Measurements from ENCODE around the gene SRGAP1. TPM values are rescaled to one million over a fixed set of nuclear protein-coding genes. Genes with fewer than 3 reads are reported as not detected.
"Not testable (repeated sequence)": the region's sequence is repeated elsewhere in the genome, so short reads cannot be mapped to it uniquely, and the experiment has no call there.

Gene SRGAP1
- total RNA-seq, 1 donor from 2014 or later: 16.0 TPM

DNA sequence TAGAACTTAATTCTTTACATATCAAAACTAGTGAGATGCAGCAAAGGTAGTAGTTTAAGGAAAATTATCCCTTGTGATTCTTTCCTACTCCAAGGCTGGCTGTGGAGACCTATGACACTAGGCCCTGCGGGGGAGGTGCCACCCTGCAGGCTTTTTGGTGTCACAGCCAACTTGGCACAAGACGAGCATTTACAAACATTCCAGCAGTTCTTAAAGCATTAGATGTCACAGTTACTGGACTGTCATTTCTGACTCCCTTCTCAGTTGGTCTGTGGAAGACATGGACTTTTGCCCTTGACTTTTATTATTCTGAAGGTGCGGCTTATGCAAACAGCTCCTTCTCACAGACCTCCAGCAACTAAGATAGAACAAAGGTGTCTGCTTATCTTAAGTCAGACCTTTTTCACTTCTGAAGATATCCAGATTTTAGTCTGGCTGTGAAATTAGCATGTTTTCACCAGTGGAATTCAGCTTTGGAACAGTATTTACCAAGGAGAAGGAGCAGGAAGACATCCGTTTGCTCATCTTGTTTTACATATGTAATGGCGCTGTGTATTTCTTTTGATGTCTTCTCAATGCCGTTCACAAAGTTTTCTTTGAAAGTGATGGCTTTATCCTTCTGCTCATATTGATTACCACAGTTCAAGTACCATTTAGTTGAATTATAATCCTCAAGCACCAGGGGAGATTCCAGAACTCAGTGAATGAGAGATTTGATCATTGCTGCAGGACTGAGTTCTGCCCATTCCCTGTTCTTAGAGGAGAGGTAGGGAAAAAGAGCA, 17.9 kb downstream of the SRGAP1 start:
- no peak for DNase-seq (ENCODE audit: low spot score)
- intact Hi-C loops (cut with DNase I): no loop called here
- no peak for ATAC-seq

GRCh38 chr12:63862969-63863230, 18.4 kb downstream of the SRGAP1 start:
- intact Hi-C loops (cut with DNase I): no loop called here
- no peak for DNase-seq (ENCODE audit: low spot score)
- no peak for ATAC-seq

- DNase-seq (ENCODE audit: low spot score) (no peak), ATAC-seq (no peak)
- intact Hi-C loops (cut with DNase I): no loop called here
Observed at GRCh38 chr12:63863658-63864453, 19.4 kb downstream of the SRGAP1 start.

DNA sequence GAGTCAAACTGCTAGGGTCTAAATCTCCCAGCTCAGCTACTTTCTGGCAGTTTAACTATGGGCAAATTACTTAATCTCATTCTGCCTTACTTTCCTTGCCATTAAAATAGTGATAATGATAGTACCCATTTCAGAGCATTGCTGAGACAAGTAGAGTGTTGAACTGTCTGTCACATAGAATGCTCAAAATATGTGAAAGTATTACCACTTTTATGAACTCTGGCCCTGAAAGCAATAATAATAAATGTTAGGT, 19.9 kb downstream of the SRGAP1 start:
- DNase-seq (ENCODE audit: low spot score) (no peak), ATAC-seq (no peak)
- intact Hi-C loops (cut with DNase I): no loop called here

GRCh38 chr12:63865448-63865847, 20.9 kb downstream of the SRGAP1 start:
- ATAC-seq: no peak
- no peak for DNase-seq (ENCODE audit: low spot score)
- intact Hi-C loops (cut with DNase I): no loop called here

DNA sequence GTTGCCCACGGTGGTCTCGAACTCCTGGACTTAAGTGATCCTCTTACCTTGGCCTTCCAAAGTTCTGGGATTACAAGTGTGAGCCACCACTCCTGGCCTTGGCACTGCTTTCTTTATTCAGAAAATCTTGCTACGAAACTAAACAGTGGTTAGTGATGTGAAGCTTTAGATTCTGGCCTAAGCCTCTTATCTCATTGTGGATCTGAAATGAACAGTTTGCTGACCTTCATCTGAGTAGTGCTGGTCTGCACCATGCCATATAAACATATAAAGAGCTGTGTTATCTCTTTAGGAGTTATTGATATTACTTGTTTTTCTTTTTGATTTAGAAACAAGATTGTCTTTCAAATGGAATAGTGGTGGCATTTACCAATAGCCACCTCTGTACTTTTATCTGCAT, 22.6 kb downstream of the SRGAP1 start:
- DNase-seq (ENCODE audit: low spot score) (no peak), ATAC-seq (no peak)
- intact Hi-C loops (cut with DNase I): no loop called here

DNA sequence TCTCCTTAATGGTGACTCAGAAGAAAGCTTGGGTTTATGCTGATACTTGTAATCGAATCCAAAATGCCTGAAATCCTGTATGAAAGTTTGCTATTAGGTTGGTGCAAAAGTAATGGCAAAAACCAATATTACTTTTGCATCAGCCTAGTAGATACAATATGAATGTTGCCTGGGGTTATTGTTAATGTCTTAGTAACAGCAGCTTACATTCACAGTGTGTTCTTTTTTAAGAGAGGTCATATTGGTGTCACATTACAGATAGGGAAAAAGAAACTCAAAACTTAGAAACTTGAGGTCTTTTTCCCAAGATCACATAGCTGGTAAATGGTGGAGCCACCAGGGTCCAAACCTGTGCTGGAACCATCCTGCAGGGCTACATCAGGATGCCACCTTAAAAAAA, 25.2 kb downstream of the SRGAP1 start:
- ATAC-seq: no peak
- no peak for DNase-seq (ENCODE audit: low spot score)
- intact Hi-C loops (cut with DNase I): no loop called here

DNA sequence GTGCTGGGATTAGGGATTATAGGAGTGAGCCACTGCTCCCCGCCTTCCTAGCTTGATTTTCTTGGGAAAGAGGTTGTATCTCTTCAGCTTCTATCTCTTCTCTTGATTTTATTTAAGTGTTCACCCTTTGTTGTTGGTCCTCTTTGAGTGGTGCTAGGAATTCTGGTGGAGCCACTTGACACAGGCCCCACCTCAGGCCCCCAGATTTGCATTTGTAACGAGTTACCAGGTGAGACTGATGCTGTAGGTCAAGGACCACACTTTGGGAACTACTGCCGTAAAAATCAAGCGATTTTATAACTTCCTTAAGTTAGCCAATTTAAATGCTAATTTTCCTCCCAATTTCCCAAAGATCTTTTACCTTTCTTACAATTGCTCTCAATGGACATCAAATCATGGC, 26.3 kb downstream of the SRGAP1 start:
- ATAC-seq: no peak

GRCh38 chr12:63874897-63875480, 30.5 kb downstream of the SRGAP1 start:
- intact Hi-C loops (cut with DNase I): no loop called here
- ATAC-seq (no peak), DNase-seq (ENCODE audit: low spot score) (no peak)

More for the DNA sequence above, 26.3 kb downstream of the SRGAP1 start:
- intact Hi-C loops (cut with DNase I): no loop called here
- DNase-seq (ENCODE audit: low spot score): no peak

DNA sequence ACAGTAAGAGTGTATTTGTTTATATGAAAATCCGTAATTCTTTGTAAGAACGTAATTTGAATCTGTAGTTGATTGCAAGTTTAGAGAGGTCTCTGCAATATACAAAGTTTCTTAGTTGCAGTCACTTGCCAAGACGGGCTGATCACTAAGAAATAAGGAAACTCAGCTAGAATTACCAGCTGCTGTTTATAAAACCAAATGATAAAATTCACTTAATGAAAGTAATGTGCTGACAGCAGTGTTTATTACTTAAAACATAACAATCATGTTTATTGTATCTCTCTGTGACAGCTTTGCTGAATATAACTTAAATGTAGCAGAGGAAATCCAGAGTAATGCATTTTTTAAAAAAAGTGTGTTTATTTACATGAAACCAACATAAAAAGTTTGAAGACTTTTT, 31.2 kb downstream of the SRGAP1 start:
- DNase-seq (ENCODE audit: low spot score) (no peak), ATAC-seq (no peak)
- intact Hi-C loops (cut with DNase I): no loop called here

GRCh38 chr12:63876980-63877379, 32.5 kb downstream of the SRGAP1 start:
- DNase-seq (ENCODE audit: low spot score) (no peak), ATAC-seq (no peak)
- intact Hi-C loops (cut with DNase I): no loop called here

DNA sequence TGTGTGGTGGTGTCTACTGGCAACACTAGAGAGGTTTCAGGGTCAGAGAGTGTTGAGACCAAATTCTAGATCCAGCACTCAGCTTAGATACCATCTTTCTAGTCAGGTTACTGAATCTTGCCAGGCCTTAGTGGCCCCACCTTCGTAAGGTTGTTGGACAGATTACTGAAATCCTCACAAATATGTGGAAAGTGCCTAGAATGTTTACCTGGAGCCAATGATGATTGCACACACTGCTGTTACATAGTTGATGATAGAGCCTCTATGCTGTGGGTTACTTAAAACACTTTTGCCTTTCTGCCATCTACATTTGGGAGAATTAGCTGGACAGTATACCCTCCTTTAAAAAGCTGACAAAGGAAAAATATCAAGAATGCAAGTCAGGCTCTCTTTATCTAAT, 33.2 kb downstream of the SRGAP1 start:
- intact Hi-C loops (cut with DNase I): no loop called here
- no peak for ATAC-seq
- DNase-seq (ENCODE audit: low spot score): no peak

DNA sequence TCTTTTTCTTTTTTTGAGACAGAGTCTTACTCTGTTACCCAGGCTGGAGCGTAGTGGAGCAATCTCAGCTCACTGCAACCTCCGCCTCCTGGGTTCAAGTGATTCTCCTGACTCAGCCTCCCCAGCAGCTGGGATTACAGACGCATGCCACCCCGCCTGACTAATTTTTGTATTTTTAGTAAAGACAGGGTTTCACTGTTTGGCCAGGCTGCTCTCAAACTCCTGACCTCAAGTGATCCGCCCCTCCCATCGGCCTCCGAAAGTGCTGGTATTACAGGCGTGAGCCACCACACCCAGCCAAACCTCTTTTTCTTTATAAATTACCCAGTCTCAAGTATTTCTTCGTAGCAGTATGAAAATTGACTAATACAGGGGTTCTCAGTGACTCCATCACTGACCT, 35.7 kb downstream of the SRGAP1 start:
- ATAC-seq; intact Hi-C loops (cut with DNase I): not testable (repeated sequence)

DNA sequence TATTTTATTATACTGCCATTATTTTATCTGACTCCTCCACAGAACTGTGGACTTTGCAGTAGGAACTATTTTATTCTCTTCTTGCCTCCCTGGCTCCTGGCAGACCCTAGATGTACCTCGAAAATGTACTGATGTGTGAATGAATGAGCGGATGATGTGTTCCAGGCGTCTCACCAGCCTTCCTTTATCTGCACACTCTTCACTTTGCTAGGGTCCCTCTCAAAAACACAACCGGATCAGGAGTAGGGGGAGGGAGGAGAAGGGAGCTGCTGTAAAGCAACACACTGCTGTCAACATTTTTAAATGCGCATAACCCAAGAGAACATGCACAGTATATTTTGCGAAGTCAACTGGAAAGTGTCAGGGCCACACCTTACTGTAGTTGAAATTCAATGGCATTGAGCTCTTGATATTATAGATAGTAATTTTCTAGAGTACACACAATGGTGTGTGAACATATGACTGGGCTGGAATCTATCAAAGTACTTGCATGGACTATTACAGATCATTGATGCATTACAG, 36.3 kb downstream of the SRGAP1 start:
- intact Hi-C loops (cut with DNase I): no loop called here
- DNase-seq (ENCODE audit: low spot score): no peak
- no peak for ATAC-seq

More for the DNA sequence above, 35.7 kb downstream of the SRGAP1 start:
- not testable (repeated sequence) for DNase-seq (ENCODE audit: low spot score)

GRCh38 chr12:63882844-63883243, 38.3 kb downstream of the SRGAP1 start:
- ATAC-seq (no peak), DNase-seq (ENCODE audit: low spot score) (no peak)
- intact Hi-C loops (cut with DNase I): no loop called here

- DNase-seq (ENCODE audit: low spot score) (no peak), ATAC-seq (no peak)
- intact Hi-C loops (cut with DNase I): no loop called here
Observed at GRCh38 chr12:63885401-63885800, 40.9 kb downstream of the SRGAP1 start.

GRCh38 chr12:63888908-63889635, 44.6 kb downstream of the SRGAP1 start:
- ATAC-seq (no peak), DNase-seq (ENCODE audit: low spot score) (no peak)
- intact Hi-C loops (cut with DNase I): no loop called here

GRCh38 chr12:63889721-63890509, 45.4 kb downstream of the SRGAP1 start:
- intact Hi-C loops (cut with DNase I): no loop called here
- ATAC-seq (no peak), DNase-seq (ENCODE audit: low spot score) (no peak)

GRCh38 chr12:63893170-63893569, 48.7 kb downstream of the SRGAP1 start:
- no peak for DNase-seq (ENCODE audit: low spot score)
- intact Hi-C loops (cut with DNase I): no loop called here
- no peak for ATAC-seq

Measured in sciatic nerve (tissue), 2 donors.